ENCODE measurements around the gene IFITM2.
A peak's percentile ranks its signal among the peaks of the same experiment; 100 is the strongest.
"Not testable (repeated sequence)": the region's sequence is repeated elsewhere in the genome, so short reads cannot be mapped to it uniquely, and the experiment has no call there.

The IFITM2 gene

DNA sequence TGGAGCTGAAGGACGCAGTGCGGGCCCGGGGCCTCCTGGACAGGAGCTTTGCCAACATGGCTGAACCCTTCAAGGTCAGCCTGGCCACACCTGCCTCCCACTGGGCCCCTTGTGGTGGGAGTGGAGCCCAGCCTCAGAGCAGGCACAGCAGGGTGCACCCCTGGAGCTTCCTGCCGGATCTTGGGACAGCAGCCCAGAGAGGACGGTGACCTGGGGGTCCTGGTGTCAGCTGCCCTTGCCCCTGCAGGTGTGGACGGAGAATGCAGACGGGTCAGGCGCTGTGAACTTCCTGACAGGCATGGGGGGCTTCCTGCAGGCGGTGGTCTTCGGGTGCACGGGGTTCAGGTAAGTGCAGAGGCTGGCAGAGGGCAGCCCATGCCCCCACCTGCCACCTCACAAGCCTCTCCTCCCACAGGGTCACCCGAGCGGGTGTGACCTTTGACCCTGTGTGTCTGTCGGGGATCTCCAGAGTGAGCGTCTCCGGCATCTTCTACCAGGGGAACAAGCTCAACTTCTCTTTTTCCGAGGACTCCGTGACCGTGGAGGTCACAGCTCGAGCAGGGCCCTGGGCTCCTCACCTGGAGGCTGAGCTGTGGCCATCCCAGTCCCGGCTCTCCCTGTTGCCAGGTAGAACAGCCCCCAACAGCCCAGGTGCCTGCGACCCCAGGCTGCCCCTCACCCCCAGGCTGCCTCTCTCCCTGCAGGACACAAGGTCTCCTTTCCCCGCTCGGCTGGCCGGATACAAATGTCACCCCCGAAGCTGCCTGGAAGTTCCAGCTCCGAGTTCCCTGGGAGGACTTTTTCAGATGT is 13.6 kb upstream of the IFITM2 start:
- no peak for DNase-seq

DNA sequence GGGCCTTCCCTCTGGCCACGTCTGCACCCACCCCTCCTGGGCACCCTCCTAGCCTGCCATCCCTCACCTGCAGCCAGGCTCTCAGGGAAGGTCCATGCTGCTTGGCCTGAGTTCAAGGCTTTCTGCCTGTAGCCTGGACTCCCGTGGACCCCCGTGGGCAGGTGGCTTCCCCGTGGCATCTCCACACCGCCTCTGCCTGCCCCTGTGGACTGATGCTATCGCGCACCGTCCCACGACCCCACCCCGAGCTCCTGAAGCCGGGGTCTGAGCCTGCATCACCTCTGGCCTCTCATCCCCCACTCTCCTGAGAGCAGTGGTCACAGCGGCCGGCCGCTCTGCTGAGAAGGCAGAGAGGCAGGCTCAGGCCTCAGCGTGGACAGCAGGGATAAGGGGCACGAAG is 12.8 kb upstream of the IFITM2 start:
- no peak for DNase-seq

DNA sequence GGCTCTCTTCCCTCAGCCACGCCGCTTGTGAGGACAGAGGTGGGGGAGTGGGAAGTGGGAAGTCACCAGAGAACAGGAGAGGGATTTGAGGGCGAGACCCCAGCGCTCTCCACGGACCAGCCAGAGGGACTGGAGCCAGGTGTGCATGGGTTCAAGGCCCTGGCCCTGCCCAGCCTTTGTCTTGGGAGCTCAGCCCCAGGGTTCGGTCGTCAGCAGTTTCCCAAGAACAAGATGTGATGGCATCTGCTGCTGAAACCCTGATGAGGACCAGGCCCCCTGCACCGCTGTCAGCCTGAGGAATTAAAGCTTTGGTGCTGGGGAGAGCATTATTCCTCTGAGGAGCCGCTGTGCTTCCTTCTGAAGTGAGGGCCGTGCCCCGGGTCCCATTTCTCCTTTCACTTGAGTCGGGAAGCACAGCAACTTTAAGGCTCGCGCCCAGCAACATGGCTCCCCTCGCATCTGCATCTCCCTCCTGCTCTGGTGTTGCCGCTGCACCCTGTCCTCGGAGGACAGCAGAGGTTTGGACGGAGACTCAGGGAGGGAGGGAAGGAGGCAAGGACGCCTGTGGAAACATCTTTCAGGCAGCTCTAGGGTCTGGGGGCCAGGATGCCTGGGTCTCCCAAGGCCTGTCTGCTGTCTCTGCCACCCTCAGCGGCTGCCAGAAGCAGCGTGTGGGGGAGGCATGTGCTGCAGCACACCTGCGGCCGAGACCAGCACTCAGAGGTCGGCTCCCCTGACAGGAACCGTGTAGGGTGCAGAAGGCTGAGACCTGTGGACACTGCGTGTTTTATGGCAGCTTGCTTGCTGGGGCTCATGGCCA is 12.1 kb upstream of the IFITM2 start:
- DNase-seq = no peak

DNA sequence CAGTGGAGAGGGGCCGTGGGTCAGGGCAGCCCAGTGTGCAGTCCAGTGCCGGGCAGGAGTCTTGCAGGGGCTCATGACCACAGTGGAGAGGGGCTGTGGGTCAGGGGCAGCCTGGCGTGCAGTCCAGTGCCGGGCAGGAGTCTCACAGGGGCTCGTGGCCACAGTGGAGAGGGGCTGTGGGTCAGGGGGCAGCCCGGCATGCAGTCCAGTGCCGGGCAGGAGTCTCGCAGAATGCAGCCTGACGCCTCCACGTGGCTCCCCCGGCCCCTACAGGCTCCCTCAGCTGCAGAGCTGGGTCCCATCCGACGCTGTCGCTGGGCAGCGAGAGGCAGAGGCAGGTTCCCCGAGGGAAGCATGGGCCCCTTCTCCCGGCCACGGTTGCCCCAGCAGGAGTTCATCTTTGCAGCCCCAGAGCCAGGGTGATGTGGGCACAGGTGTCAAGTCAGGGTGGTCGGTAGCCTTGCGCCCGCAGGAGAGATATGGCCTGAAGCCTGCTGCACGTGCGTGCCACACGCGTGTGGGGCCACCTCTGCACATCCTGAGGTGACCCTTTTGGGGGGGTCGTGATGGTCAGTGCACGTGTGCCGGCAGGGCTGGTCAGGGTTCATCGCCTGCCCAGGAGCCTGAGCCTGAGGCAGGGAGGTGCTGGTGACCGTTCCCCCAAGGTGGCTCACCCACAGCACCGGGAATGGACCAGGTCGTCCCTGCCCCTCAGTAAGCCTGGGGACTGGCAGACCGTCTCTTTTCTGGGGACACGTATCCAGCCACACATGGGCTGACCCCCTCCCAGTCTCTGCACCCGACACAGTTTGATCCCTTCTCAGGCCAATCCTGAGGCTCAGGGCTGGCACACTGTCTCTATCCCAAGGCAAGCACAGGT is 11.2 kb upstream of the IFITM2 start:
- no peak for DNase-seq

DNA sequence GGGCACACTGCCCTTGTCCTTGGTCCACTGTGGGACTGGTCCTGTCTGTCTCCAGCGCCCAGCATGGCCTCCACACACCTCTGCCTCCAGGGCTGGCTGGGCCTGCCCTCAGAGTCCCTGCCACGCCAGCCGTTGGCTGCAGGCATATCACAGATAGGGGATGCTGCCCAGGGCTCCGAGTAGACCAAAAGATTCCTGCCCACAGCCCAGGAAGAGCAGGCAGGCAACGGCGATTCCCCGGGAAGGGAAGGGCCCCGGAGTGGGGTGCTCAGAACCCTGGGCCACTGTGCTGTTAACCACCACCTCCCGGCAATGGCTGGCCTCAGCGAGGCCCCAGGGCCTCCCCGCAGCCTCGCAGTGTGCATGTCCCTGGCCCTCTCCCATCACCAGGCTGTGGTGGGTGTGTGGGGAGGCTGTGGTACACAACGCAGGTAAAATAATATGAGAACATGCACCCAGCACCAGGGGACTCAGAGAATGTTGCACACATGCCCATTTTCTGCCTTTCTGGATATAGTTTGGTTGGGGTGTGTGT is 10.5 kb upstream of the IFITM2 start:
- no peak for DNase-seq

DNA sequence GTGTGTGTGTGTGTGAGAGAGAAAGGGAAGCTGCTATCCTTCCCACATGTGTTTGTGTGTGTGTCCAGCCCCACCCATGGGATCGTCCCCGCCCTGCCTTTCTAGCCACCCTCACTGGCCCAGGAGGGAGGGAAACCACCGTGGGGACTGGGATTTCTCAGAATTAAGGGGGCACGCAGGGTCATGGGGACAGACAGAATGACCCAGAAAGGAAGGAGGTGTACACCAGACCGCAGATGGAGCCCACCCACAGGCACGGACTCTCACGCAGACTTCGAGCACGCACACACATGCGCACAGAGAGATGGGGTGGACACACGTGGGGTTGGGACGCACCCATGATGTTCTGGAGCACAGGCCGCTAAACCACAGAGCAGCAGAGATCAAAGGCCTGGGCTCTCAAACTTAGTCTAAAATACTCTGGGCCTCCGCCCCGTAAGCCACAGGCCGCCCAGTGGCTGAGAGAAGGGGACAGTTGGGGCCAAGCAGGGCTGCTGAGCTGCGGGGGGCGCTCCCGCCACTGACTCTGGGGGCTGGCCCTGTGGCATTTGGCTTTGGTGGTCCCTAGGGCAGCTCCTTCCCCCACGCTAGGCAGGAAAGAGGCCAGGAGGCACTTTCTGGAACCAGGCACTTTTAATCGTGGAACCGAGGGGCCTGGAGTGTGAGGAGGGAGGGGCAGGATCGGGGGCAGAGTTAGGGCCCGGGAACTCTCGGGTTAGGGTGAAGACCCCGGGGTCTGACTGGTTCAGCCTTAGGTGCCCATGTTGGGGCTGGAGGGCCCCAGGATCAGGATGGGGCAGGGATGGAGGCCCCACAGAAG is 9.8 kb upstream of the IFITM2 start:
- peak; percentile 65 for DNase-seq

DNA sequence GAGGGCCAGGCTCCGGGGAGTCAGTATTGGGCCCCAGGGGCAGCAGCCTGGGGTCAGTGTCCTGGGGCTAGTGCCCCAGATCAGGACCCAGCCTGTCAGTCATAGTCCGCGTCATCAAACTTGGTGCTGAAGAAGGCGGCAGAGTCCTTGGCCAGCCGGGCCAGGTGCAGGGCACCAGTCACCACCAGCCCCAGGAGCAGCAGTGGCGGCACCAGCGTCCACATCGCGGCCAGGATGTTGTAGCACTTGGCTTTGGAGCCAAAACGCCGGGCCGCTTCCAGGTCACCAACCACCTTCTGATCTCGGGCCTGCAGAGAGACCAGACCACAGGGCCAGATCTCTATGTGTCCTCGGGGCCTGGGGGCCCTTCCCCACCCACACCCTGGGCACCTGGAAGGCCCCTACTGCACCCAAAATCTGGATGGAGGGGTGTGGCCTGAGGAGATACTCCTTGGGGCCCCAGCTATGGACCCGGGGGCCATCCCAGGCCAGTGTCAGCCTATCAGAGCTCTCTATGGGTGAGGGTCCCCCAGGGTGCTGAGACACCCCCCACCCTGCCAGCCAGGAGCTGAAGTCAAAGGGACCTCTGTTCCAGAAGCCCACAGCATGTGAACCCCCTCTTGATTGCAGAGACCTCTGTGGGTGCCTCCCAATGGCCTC is 9.1 kb upstream of the IFITM2 start:
- peak; percentile 18 for DNase-seq

DNA sequence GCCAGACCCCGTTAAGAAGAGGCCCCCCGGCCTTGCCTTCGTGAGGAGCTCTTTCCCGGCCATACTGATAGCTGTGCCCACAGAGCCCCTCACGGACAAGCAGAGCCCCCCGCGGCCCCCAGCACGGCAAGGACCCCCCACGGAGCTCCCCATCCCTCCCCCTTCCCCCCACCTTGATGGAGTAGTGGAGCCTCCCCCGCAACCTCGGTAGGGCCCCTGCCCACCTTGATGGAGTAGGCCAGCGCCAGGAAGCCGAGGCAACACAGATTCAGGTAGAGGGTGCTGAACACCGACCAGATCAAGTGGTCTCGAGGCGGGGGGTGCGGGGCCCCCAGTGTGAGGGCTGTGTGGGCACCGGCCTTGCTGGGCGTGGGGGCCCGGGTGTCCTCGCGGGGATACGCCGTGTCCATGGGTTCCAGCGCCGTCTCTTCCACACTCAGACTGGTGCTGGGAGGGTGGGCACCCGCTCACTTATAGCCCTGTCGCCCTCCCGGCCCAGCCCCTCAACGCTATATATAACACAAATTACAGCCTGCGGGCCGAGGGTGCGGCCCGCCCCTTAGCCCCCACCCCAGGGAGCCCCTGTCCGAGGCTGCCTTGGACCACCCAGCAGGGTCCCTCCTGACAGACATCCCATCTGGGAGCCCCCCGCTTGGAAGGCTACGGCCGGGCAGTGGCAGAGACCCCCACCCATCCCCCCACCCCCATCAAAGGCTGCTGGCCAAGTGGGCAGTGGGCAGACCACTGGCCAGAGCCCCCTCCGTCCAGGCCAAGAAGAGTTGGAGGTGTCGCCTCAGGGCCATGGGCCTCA is 8.3 kb upstream of the IFITM2 start, which contains the start of gene IFITM5:
Gene IFITM5 (minus strand): TSS at position 446 of the 811 bp plus-strand sequence. CDS start 36 bp downstream, at position 410.
- DNase-seq = peak; percentile 27

DNA sequence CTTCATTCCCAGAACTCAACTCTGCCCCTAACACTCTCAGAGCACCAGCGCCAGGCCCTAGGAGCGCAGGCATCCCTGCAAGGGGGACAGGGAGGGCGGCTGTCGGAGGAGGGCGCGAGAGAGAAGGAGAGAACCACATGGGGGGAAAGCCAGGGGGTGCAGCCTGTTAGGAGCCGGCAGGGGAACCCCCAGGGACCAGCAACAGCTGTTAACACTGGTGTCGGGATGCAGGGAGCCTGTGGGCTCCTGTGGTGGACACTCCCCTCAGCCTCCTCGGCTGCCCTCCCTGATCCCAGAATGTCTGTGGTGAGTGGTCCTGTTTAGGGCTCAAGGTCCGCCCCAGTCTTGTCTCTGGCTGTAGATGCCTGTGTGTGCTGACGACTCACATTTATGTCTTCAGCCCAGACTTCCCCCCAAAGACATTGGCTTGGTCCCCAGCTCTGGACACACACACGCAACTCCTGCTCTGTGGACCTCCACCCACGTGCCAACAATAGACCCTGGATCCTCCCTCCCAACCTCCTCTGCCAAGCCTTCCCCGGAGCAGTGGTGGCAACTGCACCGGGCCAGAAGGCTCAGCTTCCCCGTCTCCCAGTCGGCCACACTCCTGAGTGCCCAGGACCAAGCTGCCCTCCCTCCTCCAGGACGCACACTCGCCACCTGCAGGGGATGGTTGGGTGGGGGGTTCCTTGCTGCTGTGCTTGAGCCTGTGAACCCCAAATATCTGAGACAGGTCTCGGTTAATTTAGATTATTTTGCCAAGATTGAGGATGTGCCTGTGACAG is 7.5 kb upstream of the IFITM2 start:
- peak; percentile 63 for DNase-seq

DNA sequence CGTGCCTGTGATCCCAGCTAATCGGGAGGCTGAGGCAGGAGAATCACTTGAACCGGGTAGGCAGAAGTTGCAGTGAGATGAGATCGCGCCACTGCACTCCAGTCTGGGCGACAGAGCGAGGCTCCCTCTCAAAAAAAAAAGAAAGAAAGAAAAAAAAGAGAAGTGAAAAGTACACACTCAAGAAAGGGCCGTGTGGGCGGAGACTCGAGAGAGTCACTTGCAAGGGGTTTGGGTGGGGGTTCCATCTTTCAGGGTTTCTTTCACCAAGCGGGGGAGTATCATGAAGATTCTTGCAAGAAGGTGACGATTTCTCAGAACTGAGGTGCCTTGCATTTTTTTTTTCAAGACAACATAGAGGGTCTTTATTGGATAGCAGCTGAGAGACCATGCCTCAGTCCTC is 4.3 kb upstream of the IFITM2 start:
- no peak for DNase-seq

DNA sequence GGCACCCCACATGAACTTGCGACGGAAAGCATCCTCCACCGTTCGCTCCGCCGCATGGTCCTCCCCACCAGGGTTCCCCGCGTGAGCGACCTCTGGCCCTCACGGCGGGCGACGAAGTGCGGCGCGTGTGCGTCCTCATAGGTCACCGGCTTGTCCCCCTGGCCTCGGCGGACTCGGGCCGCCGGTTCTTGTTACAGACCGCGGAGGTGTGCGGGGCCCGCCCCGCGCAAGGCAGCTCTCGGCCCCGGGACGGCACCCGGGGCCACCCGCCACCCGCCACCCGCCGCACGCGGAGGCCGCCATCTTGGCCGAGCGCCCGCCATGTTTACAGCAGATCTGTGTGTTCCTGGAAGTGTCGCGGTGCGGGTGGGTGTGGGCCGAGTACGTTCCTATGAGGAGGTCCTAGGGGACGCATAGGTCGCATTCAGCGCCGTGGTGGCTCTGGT is 3.5 kb upstream of the IFITM2 start:
- peak; percentile 27 for DNase-seq

DNA sequence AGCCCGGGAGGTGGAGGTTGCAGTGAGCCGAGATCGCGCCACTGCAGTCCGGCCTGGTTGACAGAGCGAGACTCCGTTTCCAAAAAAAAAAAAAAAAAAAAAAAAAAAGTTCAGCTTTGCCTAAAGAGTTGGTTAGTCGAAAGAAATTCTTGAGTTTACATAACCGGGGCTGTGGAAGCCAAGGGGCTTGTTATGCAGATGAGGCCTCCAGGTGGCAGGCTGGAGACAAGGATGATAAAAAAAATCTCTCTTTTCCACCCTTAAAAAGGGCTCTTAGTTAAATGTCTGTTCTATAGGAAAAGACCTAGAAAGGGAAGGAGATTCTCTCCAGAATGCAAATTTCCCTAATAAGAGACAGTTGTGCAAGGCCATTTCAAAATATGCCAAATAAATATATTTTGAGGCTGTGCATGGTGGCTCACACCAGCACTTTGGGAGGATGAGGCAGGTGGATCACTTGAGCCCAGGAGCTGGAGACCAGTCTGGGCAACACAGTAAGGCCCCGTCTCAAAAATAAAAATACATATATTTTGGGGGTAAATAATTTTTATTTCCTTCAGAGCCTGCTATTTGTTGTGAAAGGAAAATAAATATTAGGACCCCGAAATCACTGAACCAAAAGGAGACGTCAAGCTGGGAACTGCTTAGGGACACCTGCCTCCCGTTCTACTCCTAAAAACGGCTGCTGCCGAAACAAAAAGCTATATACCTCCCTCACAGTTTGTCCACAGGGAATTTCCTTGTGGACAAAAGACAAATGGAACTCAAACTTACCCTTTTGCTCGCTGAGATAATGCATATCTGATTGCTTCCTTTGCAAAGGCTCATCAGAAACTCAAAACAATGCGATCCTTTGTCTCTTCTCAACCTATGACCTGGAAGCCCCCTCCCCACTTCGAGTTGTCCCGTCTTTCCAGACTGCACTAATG is 2.4 kb upstream of the IFITM2 start:
- DNase-seq = peak; percentile 84

DNA sequence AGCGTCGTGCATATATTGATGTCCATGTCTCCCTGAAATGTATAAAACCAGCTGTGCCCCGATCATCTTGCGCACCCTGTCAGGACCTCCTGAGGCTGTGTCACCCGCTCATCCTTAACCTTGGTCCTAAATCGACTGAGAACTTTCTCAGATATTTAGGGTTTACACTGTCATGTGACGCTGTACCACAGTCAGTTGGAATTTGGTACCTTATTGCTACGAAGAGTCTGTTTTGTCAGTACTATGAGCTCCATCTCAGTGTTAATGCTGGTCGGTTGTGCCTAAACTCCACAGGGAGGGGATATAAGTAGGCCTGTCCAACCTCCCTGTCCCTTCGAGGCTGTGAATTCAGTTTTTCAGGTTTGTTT is 1.8 kb upstream of the IFITM2 start:
- no peak for DNase-seq

DNA sequence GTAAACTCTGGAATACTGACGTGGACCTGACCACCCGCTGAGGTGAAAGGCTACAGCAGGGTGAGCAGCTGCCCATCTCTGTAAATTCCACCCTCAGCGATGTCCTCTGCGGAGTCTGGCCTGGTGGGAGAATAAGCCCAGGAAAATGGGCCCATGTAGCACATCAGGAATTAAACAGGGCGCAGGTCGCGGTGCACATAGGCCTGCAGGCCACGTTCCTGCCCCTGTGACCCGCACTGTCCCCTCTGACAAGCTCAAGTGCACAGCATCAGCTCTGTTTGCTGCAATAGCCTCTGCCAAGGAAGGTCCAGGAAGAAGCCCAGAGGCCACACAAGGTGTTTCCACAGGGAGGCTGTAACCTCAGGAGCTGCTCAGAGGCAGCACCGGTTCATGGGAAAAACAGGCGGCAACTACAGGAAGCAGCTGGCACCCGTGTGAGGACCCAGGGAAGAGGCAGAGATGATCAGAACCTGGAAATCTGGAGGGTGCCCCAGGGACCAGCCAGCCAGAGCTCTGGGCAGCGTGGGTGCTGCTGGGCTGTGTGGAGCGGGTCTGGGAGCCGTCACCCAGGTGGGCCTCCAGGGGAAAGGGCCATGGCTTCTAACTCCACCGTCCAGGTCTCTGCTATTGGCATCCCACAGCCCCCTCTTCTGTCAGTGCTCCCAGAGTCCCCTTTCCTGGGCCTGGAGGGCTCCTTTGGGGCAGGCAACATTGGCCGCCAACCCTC is 808 bp upstream of the IFITM2 start:
- DNase-seq = no peak

DNA sequence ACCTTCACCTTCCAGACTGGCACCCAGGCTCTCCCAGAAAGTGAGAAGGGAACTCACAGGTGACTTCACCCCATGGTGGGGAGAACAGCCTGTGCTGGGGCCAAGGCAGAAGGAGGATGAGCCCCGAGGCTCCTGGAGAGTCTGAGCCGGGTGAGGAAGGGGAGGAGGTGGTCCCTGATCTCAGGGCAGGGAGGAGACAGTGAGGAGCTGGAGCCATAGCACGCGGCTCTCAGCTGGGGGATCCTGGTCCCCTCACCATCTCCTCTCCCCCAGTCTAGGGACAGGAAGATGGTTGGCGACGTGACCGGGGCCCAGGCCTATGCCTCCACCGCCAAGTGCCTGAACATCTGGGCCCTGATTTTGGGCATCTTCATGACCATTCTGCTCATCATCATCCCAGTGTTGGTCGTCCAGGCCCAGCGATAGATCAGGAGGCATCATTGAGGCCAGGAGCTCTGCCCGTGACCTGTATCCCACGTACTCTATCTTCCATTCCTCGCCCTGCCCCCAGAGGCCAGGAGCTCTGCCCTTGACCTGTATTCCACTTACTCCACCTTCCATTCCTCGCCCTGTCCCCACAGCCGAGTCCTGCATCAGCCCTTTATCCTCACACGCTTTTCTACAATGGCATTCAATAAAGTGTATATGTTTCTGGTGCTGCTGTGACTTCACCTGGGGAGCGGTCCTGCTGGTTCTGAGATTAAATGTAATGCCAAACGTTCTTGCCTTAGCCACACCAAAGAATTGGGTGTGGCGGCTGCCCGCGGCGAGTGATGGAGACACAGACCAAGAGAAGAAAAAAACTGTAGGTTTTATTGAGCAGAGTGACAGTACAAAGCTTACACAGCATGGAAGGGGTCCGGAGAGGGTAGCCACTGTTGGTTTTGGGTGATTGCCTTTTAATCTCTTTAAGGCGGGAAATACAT is 1.4 kb downstream of the IFITM2 start:
- DNase-seq = not testable (repeated sequence)

DNA sequence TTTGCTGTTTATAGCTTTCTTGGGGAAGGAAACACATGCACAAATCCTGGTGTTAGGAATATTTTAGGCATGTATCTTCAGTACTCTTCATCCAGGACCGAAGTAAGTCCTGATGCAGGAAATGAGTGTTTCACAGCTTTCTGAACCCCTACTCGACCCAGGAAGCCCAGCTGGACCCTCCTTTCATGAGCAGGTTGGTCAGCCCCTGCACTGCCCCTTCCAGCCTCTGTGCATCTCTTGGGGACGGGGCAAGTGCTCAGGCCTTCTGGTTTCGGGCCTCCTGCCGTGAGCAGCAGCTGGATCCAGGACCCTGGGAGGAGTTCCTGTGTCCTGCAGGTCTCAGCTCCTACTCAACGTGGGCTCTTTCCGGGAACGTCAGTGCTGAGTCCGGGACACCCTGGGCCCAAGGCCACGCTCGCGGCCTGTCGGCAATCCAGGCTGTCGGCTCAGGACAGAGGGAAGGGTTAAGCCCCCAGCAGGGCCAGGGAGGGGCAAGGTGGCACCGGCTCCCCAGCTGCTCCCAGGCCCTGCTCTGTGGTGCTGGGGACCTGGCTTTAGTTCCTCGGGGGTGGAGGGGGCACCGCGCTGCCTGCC is 2.5 kb downstream of the IFITM2 start:
- DNase-seq = not testable (repeated sequence)

Data from right hindlimb (tissue), 1 donor.